Fibroblast of villous mesenchyme (primary cell): ENCODE results near the gene GRAMD1B. TPM values are rescaled to one million over a fixed set of nuclear protein-coding genes. Genes with fewer than 3 reads are reported as not detected.

Experiments used
- DNase-seq: peaks from one replicate; pipeline ENCODE4 v3.0.0-alpha.2; 2010; ENCODE audit warnings: low read depth
- H3K4me3 ChIP-seq: 2 replicates; pipeline ENCODE4 v1.5.1; 2011; ENCODE audit warnings: low read depth, mild to moderate bottlenecking, low read length
- CTCF ChIP-seq: IDR thresholded peaks from 2 replicates; pipeline ENCODE4 v1.5.1; 2012; ENCODE audit warnings: low read depth, mild to moderate bottlenecking, low read length; ENCODE audit not compliant: insufficient read depth
- total RNA-seq: library from RNA; depleted of rRNA; stranded (reverse); fragments of >200 nt; gene quantifications from 2 replicates; pipeline ENCODE4 v1.2.3, GENCODE V29; 2012

The GRAMD1B gene
- total RNA-seq, 1 donor: 6.0 TPM

GRCh38 chr11:123608945-123609344, 178.9 kb downstream of the GRAMD1B start:
- TF ChIP-seq CTCF: no peak
- no peak for DNase-seq
- no peak overlapping the region for H3K4me3 ChIP-seq

DNA sequence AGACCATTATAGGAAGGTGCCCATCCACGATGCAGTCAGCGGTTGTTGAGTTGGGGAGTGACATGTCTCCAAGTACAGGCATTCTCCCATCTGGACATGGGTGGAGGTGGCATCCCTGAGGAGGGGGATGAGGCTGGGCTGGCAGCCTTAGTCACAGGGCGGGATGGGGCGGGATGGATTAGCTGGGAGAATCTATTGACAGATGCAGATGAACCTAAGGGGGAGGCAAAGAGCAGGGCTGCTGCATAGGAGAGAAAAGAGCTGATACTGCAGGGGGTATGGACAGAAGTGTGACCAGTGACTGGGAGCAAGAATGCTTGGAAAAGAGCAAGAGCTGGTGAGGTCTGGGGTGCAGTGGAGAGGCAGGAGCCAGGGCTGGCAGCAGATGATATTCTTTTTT, 181.6 kb downstream of the GRAMD1B start:
- DNase-seq: no peak
- no peak for TF ChIP-seq CTCF
- H3K4me3 ChIP-seq: no peak overlapping the region

- TF ChIP-seq CTCF: no peak
- no peak overlapping the region for H3K4me3 ChIP-seq
- peak; percentile 74 for DNase-seq
Observed at GRCh38 chr11:123616505-123617198, 186.6 kb downstream of the GRAMD1B start.

DNA sequence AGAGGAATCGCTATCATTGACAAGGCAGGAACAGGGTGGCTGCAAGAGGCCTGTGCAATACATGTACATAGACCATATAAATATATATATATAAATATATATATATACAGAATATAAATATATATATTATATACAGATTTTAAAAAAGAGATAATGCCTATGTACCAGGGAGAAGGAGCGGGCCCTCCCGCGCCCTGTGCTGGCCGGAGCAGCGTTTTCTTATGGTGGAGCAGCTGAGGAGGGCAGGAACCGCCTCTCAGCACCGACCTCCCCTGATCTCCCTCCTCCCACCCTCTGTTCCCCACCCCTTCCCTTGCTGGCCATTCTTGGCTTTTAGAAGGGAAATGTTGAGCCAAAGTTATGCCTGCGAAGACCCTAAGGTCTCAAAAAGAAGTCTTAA, 192.5 kb downstream of the GRAMD1B start:
- no peak for DNase-seq
- no peak overlapping the region for H3K4me3 ChIP-seq
- no peak for TF ChIP-seq CTCF

GRCh38 chr11:123624974-123625373, 194.9 kb downstream of the GRAMD1B start:
- no peak overlapping the region for H3K4me3 ChIP-seq
- TF ChIP-seq CTCF: no peak
- peak; percentile 65 for DNase-seq

GRCh38 chr11:123628936-123629683, 199.0 kb downstream of the GRAMD1B start:
- DNase-seq: peak; percentile 43
- H3K4me3 ChIP-seq: no peak overlapping the region
- TF ChIP-seq CTCF: no peak
